GM12873 (cell line): ENCODE results near the gene LSP1.

Experiments used
- CTCF ChIP-seq: IDR thresholded peaks from 2 replicates; pipeline ENCODE4 v1.5.1; 2012; ENCODE audit warnings: low read depth, mild to moderate bottlenecking, moderate library complexity, low read length, control low read depth; ENCODE audit not compliant: insufficient read depth; ENCODE audit errors: missing control alignments

Gene LSP1

GRCh38 chr11:1873048-1873812 is 20.3 kb downstream of the LSP1 start:
- TF ChIP-seq CTCF: no peak

- TF ChIP-seq CTCF: no peak
These were observed 22.4 kb downstream of the LSP1 start for GRCh38 chr11:1875093-1875850.

GRCh38 chr11:1876361-1877063 is 23.6 kb downstream of the LSP1 start:
- TF ChIP-seq CTCF: peak; percentile 59

- no peak for TF ChIP-seq CTCF
These were observed 24.6 kb downstream of the LSP1 start for GRCh38 chr11:1877211-1878136.

- TF ChIP-seq CTCF: no peak
These were observed 25.5 kb downstream of the LSP1 start for GRCh38 chr11:1878137-1879031.

- no peak for TF ChIP-seq CTCF
These were observed 26.6 kb downstream of the LSP1 start for GRCh38 chr11:1879342-1879940.
